HG03139 (cell line): ENCODE results near the gene INTS11.
A peak's percentile ranks its signal among the peaks of the same experiment; 100 is the strongest.
"Not testable (repeated sequence)": the region's sequence is repeated elsewhere in the genome, so short reads cannot be mapped to it uniquely, and the experiment has no call there.

Experiments used
- ATAC-seq: cut with Tn5 transposase; IDR thresholded peaks from one replicate; pipeline ENCODE4 v1.9.1; 2021; ENCODE audit not compliant: unreplicated experiment

Gene INTS11

DNA sequence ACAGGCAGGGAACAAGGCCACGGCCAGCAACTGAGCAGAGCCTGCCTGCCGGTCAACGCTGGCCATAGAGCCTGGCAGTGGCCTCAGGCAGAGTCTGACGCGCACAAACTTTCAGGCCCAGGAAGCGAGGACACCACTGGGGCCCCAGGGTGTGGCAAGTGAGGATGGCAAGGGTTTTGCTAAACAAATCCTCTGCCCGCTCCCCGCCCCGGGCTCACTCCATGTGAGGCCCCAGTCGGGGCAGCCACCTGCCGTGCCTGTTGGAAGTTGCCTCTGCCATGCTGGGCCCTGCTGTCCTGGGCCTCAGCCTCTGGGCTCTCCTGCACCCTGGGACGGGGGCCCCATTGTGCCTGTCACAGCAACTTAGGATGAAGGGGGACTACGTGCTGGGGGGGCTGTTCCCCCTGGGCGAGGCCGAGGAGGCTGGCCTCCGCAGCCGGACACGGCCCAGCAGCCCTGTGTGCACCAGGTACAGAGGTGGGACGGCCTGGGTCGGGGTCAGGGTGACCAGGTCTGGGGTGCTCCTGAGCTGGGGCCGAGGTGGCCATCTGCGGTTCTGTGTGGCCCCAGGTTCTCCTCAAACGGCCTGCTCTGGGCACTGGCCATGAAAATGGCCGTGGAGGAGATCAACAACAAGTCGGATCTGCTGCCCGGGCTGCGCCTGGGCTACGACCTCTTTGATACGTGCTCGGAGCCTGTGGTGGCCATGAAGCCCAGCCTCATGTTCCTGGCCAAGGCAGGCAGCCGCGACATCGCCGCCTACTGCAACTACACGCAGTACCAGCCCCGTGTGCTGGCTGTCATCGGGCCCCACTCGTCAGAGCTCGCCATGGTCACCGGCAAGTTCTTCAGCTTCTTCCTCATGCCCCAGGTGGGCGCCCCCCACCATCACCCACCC is 6.9 kb upstream of the INTS11 start, which contains the start of gene TAS1R3:
TSS of gene TAS1R3 (plus strand) at position 213 of the 898 bp plus-strand sequence. CDS start at position 279, 66 bp downstream.
- ATAC-seq: no peak

DNA sequence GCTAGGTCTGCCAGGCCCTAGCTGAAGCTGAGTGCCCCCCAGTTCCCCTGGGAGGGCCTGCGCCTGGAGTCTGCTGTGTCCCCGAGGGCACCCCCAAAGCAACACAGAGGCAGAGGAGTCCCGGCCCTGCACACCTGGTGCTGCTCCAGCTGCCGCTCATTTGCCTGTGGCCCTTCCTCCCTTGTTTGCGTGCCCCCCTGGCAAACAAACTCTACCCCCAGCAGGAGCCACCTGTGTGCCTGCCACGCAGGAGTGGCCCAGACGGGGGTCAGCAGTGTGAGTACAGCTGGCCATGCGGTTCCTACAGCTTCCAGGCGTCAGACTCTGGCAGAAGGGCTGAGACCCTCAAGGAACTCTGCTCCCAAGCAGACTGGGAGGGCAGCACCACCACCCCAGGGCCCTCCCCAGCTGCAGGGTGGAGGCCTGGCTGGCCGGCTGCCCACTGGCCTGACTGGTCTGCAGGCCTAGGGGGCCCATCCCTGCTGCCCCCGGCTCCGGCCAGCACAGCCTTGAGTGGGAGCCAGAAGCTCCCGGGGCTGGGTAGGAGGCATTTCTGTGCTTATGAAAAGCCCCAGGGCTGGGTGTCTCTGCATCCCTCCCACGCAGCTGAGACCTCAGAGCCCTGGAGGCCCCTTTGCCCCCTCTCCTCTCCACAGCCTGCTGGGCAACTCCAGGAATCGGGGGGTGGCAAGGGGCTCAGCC is 6.1 kb upstream of the INTS11 start:
- ATAC-seq: no peak

GRCh38 chr1:1329304-1330210 is 5.1 kb upstream of the INTS11 start:
- ATAC-seq: no peak

GRCh38 chr1:1328254-1328653 is 3.8 kb upstream of the INTS11 start:
- no peak for ATAC-seq

- no peak for ATAC-seq
These were observed 2.8 kb upstream of the INTS11 start for GRCh38 chr1:1327291-1327690.

GRCh38 chr1:1326075-1326605 is 1.7 kb upstream of the INTS11 start:
- ATAC-seq: no peak

GRCh38 chr1:1325288-1326074 is 1.0 kb upstream of the INTS11 start:
- ATAC-seq: no peak

DNA sequence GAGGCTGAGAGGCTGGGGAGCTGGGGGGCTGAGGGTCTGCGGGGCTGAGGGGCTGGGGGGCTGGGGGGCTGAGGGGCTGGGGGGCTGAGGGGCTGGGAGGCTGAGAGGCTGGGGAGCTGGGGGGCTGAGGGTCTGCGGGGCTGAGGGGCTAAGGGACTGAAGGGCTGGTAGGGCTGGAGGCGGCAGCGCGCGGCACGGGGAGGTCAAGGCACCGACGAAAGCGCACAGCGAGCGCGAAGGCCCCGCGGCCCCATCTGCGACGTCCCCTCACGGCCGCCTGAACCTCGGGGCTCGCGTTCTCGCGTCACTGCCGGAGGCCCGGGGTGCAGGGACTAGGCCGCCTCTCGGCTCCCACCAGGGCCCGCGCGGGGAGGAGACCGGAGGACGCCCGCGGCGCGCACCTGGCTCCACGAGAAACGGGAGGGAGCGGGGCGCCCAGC is 356 bp downstream of the INTS11 start:
- ATAC-seq: peak; percentile 22

GRCh38 chr1:1322952-1323351 is 1.5 kb downstream of the INTS11 start:
- no peak for ATAC-seq

- no peak for ATAC-seq
These were observed 2.0 kb downstream of the INTS11 start for GRCh38 chr1:1322418-1322817.

- no peak for ATAC-seq
These were observed 3.0 kb downstream of the INTS11 start for GRCh38 chr1:1321477-1321876.

DNA sequence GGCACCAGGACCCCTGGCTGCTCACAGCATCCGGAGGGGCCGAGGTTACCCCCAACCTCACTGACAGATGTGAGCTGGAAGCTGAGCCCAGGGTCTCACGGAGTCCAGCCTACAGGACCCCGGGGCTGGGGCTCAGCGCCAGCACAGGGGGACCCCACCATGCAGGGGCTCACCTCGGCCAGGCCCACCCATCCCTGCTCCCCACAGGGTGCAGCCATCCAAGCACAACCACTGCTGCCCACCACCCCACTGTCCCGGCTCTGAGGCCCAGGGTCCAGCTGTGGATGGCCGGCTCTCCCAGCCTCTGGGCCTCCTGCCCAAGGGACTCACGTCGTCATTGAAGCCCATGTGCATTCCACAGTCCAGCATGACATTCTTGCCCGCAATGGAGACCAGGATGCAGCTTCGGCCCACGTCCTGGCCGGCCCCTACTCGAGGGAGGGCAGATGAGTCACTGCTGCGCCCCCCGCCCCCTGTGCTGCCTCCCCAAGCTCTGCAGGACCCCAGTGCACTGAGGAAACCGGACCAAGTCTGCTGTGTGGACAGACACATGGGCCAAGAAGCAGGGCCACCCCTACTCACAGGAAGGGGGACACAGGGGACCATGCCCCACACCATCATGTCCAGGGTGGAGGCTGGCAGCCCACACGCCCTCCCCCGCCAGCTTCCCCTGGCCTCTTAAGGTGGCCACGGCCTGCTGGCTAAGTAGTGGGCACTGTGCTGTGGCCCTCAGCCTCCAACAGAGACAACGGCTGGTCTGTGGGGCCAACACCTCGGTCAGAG is 3.6 kb downstream of the INTS11 start:
- ATAC-seq: no peak

DNA sequence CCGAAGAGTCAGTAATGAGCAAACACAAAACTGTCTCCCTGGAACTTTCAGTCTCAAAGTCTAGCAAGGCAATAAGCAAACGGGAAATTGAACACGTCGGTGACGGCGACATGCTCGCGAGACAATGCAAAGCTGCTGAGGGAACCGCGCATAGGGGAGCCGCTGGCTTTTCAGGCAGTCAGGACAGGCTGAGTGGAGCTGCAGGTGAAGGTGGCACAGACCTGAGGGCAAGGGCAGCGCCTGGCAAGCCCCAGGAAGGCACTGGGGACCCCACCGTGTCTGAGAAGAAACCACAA is 4.9 kb downstream of the INTS11 start:
- ATAC-seq: no peak

GRCh38 chr1:1318777-1319645 is 5.4 kb downstream of the INTS11 start:
- ATAC-seq: no peak

DNA sequence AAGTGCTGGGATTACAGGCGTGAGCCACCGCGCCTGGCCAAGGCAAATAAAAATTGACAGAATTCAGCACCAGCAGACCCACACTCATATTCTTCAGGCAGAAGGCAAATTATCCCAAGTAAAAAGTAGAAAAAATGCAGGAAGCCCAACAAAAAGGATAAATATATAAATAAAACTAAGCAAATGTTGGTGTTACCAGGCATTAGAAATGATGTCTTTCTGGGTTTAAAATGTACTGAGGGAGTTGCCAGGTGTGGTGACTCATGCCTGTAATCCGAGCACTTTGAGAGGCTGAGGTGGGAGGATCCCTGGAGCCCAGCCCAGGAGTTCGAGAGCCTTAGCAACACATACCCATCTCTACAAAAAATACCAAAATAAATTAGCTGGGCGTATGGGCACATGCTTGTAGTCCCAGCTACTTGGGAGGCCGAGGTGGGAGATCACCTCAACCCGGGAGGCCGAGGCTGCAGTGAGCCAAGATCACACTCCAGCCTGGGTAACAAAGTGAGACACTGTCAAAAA is 6.3 kb downstream of the INTS11 start:
- no peak for ATAC-seq

DNA sequence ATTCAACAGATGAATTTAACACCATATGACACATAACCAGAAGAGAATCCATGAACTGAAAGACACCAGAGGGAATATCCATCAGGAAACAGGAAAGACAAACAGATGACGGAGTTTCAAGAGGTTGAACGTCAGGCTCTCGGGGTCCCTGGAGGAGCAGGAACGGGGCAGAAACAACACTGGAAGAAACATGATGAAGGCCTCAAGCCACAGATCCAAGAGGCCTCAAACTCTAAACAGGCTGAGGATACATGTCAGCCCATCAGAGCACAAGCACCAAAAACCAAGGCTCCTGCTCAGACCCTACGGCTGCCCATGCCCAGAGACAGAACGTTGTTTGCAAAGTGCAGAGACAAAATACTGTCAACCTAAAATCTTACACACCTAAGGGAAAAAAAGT is 7.0 kb downstream of the INTS11 start:
- ATAC-seq: no peak

- ATAC-seq: not testable (repeated sequence)
These were observed 8.3 kb downstream of the INTS11 start for GRCh38 chr1:1316199-1316598.

- no peak for ATAC-seq
These were observed 9.0 kb downstream of the INTS11 start for GRCh38 chr1:1315435-1315954.
